ENCODE data around the gene CD209.
"Not testable (repeated sequence)": the region's sequence is repeated elsewhere in the genome, so short reads cannot be mapped to it uniquely, and the experiment has no call there.

The CD209 gene

GRCh38 chr19:7746903-7747884 is at the start of gene CD209:
CD209 (minus strand) TSS chr19:7747534; CDS start chr19:7747511, 23 bp downstream.
- POLR2A ChIA-PET (ENCODE audit: low non-redundant PET), result no interaction called here
- CTCF ChIA-PET, result interaction anchor here (0.6 kb wide), 2 partner anchors 52 to 602 kb away, joined by 3 read pairs; no protein-coding TSS in a partner anchor
- no peak for DNase-seq (ENCODE audit: low spot score)
- TF ChIP-seq, protein P1, sequence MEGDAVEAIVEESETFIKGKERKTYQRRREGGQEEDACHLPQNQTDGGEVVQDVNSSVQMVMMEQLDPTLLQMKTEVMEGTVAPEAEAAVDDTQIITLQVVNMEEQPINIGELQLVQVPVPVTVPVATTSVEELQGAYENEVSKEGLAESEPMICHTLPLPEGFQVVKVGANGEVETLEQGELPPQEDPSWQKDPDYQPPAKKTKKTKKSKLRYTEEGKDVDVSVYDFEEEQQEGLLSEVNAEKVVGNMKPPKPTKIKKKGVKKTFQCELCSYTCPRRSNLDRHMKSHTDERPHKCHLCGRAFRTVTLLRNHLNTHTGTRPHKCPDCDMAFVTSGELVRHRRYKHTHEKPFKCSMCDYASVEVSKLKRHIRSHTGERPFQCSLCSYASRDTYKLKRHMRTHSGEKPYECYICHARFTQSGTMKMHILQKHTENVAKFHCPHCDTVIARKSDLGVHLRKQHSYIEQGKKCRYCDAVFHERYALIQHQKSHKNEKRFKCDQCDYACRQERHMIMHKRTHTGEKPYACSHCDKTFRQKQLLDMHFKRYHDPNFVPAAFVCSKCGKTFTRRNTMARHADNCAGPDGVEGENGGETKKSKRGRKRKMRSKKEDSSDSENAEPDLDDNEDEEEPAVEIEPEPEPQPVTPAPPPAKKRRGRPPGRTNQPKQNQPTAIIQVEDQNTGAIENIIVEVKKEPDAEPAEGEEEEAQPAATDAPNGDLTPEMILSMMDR (conservative IDR thresholded peaks at IDR 0.05; ENCODE audit: low read depth), result no peak
- H3K27ac ChIP-seq, result no peak within 1 kb of the TSS

- CTCF ChIA-PET, result interaction anchor here (0.7 to 0.8 kb wide), 3 partner anchors 11 to 228 kb away, joined by 3 to 8 read pairs (median 3); no protein-coding TSS in a partner anchor
- no peak overlapping the region for H3K27ac ChIP-seq
- DNase-seq (ENCODE audit: low spot score), result no peak
- TF ChIP-seq, protein P1 (conservative IDR thresholded peaks at IDR 0.05; ENCODE audit: low read depth), result no peak
- POLR2A ChIA-PET (ENCODE audit: low non-redundant PET), result no interaction called here
Observed at GRCh38 chr19:7795555-7796161, 48.3 kb upstream of the CD209 start.

GRCh38 chr19:7793493-7793892 is 46.2 kb upstream of the CD209 start:
- TF ChIP-seq, protein P1 (conservative IDR thresholded peaks at IDR 0.05; ENCODE audit: low read depth), result no peak
- DNase-seq (ENCODE audit: low spot score), result no peak
- POLR2A ChIA-PET (ENCODE audit: low non-redundant PET), result no interaction called here
- CTCF ChIA-PET, result no interaction called here
- no peak overlapping the region for H3K27ac ChIP-seq

DNA sequence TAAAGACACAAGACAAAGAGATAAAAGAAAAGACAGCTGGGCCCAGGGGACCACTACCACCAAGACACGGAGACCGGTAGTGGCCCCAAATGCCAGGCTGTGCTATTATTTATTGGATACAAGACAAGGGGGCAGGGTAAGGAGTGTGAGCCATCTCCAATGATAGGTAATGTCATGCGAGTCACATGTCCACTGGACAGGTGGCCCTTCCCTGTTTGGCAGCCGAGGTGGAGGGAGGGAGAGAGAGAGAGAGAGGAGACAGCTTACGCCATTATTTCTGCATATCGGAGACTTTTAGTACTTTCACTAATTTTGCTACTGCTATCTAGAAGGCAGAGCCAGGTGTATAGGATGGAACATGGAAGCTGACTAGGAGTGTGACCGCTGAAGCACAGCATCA is 45.4 kb upstream of the CD209 start:
- CTCF ChIA-PET, result interaction anchor here (0.6 kb wide), 1 partner anchor 29 kb away, joined by 3 read pairs; no protein-coding TSS in a partner anchor
- H3K27ac ChIP-seq; POLR2A ChIA-PET (ENCODE audit: low non-redundant PET); DNase-seq (ENCODE audit: low spot score): not testable (repeated sequence)

DNA sequence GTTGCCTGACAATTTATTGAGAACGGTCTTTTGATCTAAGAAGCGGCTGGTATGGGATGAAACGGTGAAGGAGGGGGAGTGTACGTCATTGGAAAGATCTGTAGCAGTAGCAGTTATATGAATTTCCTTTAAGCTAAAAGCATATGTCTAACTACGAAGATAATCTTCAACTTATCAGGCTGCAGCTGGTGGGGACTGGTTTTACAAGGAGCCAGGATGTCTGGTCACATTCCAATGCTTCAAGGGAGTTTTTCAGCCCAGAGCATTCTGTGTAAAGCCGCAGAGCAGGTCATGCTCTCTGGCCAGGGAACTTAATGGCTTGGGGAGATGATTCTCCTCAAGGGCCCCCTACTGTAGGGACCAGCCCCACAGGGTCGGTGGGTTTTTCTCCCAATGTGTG is 44.9 kb upstream of the CD209 start:
- ChIA-PET POLR2A (ENCODE audit: low non-redundant PET) (no interaction called here), CTCF (interaction anchor here (1.1 kb wide), 1 partner anchor 111 kb away, joined by 3 read pairs; the partner anchor contains the start of gene TRAPPC5)
- TF ChIP-seq, protein P1 (conservative IDR thresholded peaks at IDR 0.05; ENCODE audit: low read depth), result no peak
- no peak overlapping the region for H3K27ac ChIP-seq
- DNase-seq (ENCODE audit: low spot score), result no peak

DNA sequence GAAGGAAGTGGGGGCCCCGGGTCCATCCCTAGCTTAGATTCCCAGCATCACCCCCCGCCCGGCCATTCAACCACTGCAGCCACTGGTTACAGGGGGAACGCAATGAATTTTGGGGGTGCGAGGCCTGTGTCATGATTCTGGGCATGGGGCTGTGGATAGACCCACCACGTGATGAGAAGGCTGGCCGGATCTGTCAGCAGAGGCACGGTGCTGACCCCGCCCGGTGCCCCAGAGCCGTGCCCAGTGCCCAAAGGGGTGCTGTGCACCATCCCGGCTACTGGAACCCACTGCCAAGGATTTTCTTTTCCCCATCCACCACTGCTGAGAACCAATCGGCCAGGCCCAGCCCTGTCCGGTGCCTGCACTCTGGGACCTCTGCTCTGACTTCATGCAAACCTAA is 43.1 kb upstream of the CD209 start:
- POLR2A ChIA-PET (ENCODE audit: low non-redundant PET), result no interaction called here
- TF ChIP-seq, protein P1 (conservative IDR thresholded peaks at IDR 0.05; ENCODE audit: low read depth), result no peak
- CTCF ChIA-PET, result interaction anchor here (0.5 kb wide), 1 partner anchor 221 kb away, joined by 3 read pairs; no protein-coding TSS in a partner anchor

More for the DNA sequence above, 43.1 kb upstream of the CD209 start:
- H3K27ac ChIP-seq, result no peak overlapping the region
- no peak for DNase-seq (ENCODE audit: low spot score)

All from RWPE1 (cell line).